Neural cell (in vitro differentiated cells): Measurements from ENCODE around the gene ATP6V1E1. TPM values are rescaled to one million over a fixed set of nuclear protein-coding genes. Genes with fewer than 3 reads are reported as not detected.

Experiments
- H2AFZ ChIP-seq: fragments of 200-600, 300-800 bp; sonication (generic), shearing (Covaris generic); 2 replicates; pipeline ENCODE4 v1.6.0; 2014; ENCODE audit warnings: low read depth, mild to moderate bottlenecking, antibody characterized with exemption, low read length, moderate library complexity
- H3F3A ChIP-seq: fragments of 200-600 bp; shearing (Covaris generic); 2 replicates; pipeline ENCODE4 v1.6.1; 2016; ENCODE audit warnings: mild to moderate bottlenecking, moderate library complexity, mixed read lengths, antibody characterized with exemption, low read length; ENCODE audit not compliant: insufficient read depth, poor library complexity, severe bottlenecking
- H3K27ac ChIP-seq: fragments of 200-600, 300-800 bp; sonication (generic), shearing (Covaris generic); 2 replicates; pipeline ENCODE4 v1.5.1; 2014; ENCODE audit warnings: mild to moderate bottlenecking, low read length, moderate library complexity
- H3K27me3 ChIP-seq: fragments of 300-800, 200-600 bp; sonication (generic), shearing (Covaris generic); 2 replicates; pipeline ENCODE4 v1.6.0; 2014; ENCODE audit warnings: mild to moderate bottlenecking, low read depth, low read length, moderate library complexity; ENCODE audit not compliant: insufficient read depth
- H3K36me3 ChIP-seq: fragments of 300-800, 200-600 bp; sonication (generic), shearing (Covaris generic); 2 replicates; pipeline ENCODE4 v1.5.1; 2014; ENCODE audit warnings: mild to moderate bottlenecking, antibody characterized with exemption, low read length, moderate library complexity; ENCODE audit not compliant: insufficient read depth
- H3K4me2 ChIP-seq: fragments of 300-800, 200-600 bp; sonication (generic), shearing (Covaris generic); 2 replicates; pipeline ENCODE4 v1.6.0; 2014; ENCODE audit warnings: mild to moderate bottlenecking, low read length
- H3K4me3 ChIP-seq: fragments of 300-800, 200-600 bp; sonication (generic), shearing (Covaris generic); 2 replicates; pipeline ENCODE4 v1.5.1; 2014; ENCODE audit warnings: mild to moderate bottlenecking, low read length, moderate library complexity
- H3K79me2 ChIP-seq: fragments of 200-600 bp; shearing (Covaris generic); replicated peaks from 2 replicates; pipeline ENCODE4 v1.6.0; 2014; ENCODE audit warnings: mild to moderate bottlenecking, low read length, moderate library complexity; ENCODE audit not compliant: insufficient read depth
- H3K9ac ChIP-seq: fragments of 300-800, 200-600 bp; sonication (generic), shearing (Covaris generic); 2 replicates; pipeline ENCODE4 v1.6.1; 2016; ENCODE audit warnings: mild to moderate bottlenecking, low read length, mixed read lengths
- H3K9me2 ChIP-seq: fragments of 200-600 bp; shearing (Covaris generic); 2 replicates; pipeline ENCODE4 v1.6.1; 2016; ENCODE audit warnings: mild to moderate bottlenecking, low read length, mixed read lengths; ENCODE audit not compliant: insufficient read depth
- H3K9me3 ChIP-seq: fragments of 200-600, 300-800 bp; sonication (generic), shearing (Covaris generic); 2 replicates; pipeline ENCODE4 v1.6.1; 2016; ENCODE audit warnings: mild to moderate bottlenecking, mixed run types, low read length, moderate library complexity, mixed read lengths
- H4K20me1 ChIP-seq: fragments of 200-600 bp; shearing (Covaris generic); 2 replicates; pipeline ENCODE4 v1.6.1; 2016; ENCODE audit warnings: mild to moderate bottlenecking, mixed run types; ENCODE audit not compliant: insufficient read depth
- EP300 ChIP-seq: fragments of 450-650 bp; conservative IDR thresholded peaks from 2 replicates; pipeline ENCODE4 v1.6.1; 2014; ENCODE audit warnings: antibody characterized with exemption, mild to moderate bottlenecking, moderate library complexity; ENCODE audit not compliant: poor library complexity, severe bottlenecking
- EZH2 ChIP-seq: fragments of 200-600, 300-800 bp; shearing (Covaris generic), sonication (generic); IDR thresholded peaks from 2 replicates; pipeline ENCODE4 v1.6.1; 2014; ENCODE audit warnings: antibody characterized with exemption, low read length, borderline replicate concordance, mild to moderate bottlenecking; ENCODE audit not compliant: insufficient read depth, poor library complexity, severe bottlenecking
- MXI1 ChIP-seq: fragments of 450-650 bp; conservative IDR thresholded peaks from 2 replicates; pipeline ENCODE4 v1.6.1; 2014; ENCODE audit warnings: antibody characterized with exemption, mild to moderate bottlenecking; ENCODE audit not compliant: poor library complexity, severe bottlenecking
- POLR2AphosphoS5 ChIP-seq: IDR thresholded peaks from 2 replicates; pipeline ENCODE4 v1.6.1; 2012
- RAD21 ChIP-seq: fragments of 450-650 bp; conservative IDR thresholded peaks from 2 replicates; pipeline ENCODE4 v1.6.1; 2014; ENCODE audit warnings: antibody characterized with exemption, mild to moderate bottlenecking, moderate library complexity
- SMC3 ChIP-seq: fragments of 450-650 bp; conservative IDR thresholded peaks from 2 replicates; pipeline ENCODE4 v1.6.1; 2014; ENCODE audit warnings: antibody characterized with exemption, mild to moderate bottlenecking, moderate library complexity; ENCODE audit not compliant: poor library complexity
- TAF1 ChIP-seq: IDR thresholded peaks from 2 replicates; pipeline ENCODE4 v1.6.1; 2012; ENCODE audit warnings: low read depth
- polyA plus RNA-seq: library from polyadenylated mRNA; depleted of rRNA; stranded (reverse); fragments of >200 nt; gene quantifications from 2 replicates; pipeline ENCODE4 v1.2.3, GENCODE V29; 2014
- TF ChIP-seq, protein P1 (sequence below): fragments of 450-650 bp; IDR thresholded peaks from 2 replicates; pipeline ENCODE4 v1.5.1; 2014; ENCODE audit warnings: antibody characterized with exemption, mild to moderate bottlenecking, moderate library complexity; ENCODE audit not compliant: poor library complexity, severe bottlenecking
- TF ChIP-seq, protein P2 (sequence below): IDR thresholded peaks from 2 replicates; pipeline ENCODE4 v1.6.1; 2012; ENCODE audit warnings: borderline replicate concordance

ATP6V1E1 gene
- polyA plus RNA-seq, 1 donor from 2014 or later: 224 TPM

DNA sequence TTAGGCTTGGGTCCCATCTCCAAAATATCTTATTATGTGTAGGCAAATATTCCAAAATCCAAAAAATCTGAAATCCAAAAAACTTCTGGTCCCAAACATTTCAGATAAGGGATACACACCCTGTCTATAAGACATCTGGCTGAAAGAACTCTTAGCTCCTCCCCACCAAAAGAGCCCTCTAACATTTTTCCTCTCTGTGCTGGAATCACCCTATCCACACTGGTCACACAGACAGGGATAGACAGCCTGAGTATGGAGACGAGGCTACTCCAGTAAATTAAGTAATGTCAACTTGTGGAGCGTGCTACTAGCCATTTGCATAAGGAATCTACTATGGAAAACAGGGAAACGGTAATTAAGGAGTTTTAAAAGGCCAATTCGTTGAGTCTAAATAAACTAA is 24.9 kb downstream of the ATP6V1E1 start:
- Histone ChIP-seq H2AFZ (no peak overlapping the region), H3K9me3 (no peaks in the 10 kb centered on the region), H3K36me3 (no peaks in the 10 kb centered on the region), H3F3A (no peaks in the 10 kb centered on the region), H3K27me3 (no peaks in the 10 kb centered on the region), H3K27ac (no peak overlapping the region), H3K4me3 (no peak overlapping the region), H3K9ac (no peak overlapping the region), H3K79me2 (no peaks in the 10 kb centered on the region), H4K20me1 (no peaks in the 10 kb centered on the region), H3K4me2 (no peak overlapping the region), H3K9me2 (no peaks in the 10 kb centered on the region)
- TF ChIP-seq POLR2AphosphoS5 (no peak), TAF1 (no peak), EZH2 (no peak)
- TF ChIP-seq, protein P1, sequence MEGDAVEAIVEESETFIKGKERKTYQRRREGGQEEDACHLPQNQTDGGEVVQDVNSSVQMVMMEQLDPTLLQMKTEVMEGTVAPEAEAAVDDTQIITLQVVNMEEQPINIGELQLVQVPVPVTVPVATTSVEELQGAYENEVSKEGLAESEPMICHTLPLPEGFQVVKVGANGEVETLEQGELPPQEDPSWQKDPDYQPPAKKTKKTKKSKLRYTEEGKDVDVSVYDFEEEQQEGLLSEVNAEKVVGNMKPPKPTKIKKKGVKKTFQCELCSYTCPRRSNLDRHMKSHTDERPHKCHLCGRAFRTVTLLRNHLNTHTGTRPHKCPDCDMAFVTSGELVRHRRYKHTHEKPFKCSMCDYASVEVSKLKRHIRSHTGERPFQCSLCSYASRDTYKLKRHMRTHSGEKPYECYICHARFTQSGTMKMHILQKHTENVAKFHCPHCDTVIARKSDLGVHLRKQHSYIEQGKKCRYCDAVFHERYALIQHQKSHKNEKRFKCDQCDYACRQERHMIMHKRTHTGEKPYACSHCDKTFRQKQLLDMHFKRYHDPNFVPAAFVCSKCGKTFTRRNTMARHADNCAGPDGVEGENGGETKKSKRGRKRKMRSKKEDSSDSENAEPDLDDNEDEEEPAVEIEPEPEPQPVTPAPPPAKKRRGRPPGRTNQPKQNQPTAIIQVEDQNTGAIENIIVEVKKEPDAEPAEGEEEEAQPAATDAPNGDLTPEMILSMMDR: no peak
- TF ChIP-seq, protein P2, sequence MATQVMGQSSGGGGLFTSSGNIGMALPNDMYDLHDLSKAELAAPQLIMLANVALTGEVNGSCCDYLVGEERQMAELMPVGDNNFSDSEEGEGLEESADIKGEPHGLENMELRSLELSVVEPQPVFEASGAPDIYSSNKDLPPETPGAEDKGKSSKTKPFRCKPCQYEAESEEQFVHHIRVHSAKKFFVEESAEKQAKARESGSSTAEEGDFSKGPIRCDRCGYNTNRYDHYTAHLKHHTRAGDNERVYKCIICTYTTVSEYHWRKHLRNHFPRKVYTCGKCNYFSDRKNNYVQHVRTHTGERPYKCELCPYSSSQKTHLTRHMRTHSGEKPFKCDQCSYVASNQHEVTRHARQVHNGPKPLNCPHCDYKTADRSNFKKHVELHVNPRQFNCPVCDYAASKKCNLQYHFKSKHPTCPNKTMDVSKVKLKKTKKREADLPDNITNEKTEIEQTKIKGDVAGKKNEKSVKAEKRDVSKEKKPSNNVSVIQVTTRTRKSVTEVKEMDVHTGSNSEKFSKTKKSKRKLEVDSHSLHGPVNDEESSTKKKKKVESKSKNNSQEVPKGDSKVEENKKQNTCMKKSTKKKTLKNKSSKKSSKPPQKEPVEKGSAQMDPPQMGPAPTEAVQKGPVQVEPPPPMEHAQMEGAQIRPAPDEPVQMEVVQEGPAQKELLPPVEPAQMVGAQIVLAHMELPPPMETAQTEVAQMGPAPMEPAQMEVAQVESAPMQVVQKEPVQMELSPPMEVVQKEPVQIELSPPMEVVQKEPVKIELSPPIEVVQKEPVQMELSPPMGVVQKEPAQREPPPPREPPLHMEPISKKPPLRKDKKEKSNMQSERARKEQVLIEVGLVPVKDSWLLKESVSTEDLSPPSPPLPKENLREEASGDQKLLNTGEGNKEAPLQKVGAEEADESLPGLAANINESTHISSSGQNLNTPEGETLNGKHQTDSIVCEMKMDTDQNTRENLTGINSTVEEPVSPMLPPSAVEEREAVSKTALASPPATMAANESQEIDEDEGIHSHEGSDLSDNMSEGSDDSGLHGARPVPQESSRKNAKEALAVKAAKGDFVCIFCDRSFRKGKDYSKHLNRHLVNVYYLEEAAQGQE: no peak

DNA sequence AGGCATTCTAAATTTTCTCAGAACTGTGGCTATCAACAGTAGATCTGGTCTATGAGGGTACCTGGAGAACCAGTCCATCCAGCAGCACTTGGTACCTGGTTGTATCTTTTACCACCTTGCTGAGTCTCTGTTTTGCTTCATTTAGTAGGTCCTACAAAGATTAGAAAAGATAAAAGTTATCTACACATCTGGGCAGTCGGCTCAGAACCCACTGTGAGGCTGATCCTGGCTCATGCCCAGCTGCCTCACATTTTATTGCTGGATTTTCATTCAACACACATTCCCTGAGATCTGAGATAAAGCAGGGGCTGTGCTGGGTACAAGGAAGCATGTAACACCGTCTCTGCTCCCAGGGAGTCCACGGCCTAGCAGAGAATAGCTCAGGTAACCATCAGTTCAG is 27.5 kb downstream of the ATP6V1E1 start:
- Histone ChIP-seq H3K4me3 (no peak overlapping the region), H3K27me3 (no peaks in the 10 kb centered on the region), H3K36me3 (no peaks in the 10 kb centered on the region), H3K9me3 (no peaks in the 10 kb centered on the region), H3K9me2 (no peaks in the 10 kb centered on the region), H3K79me2 (no peaks in the 10 kb centered on the region), H3K27ac (no peak overlapping the region), H3K4me2 (no peak overlapping the region), H3F3A (no peaks in the 10 kb centered on the region), H3K9ac (no peak overlapping the region), H2AFZ (no peak overlapping the region), H4K20me1 (no peaks in the 10 kb centered on the region)
- TF ChIP-seq, protein P1: no peak
- TF ChIP-seq RAD21: no peak
- TF ChIP-seq TAF1: no peak
- TF ChIP-seq EZH2: no peak
- TF ChIP-seq EP300: no peak
- TF ChIP-seq, protein P2: no peak
- no peak for TF ChIP-seq POLR2AphosphoS5
- no peak for TF ChIP-seq MXI1
- TF ChIP-seq SMC3: no peak
